PC-3 (cell line): ENCODE measurements around the gene TMEM178B. TPM values are rescaled to one million over a fixed set of nuclear protein-coding genes. Genes with fewer than 3 reads are reported as not detected.

Experiments used
- ATAC-seq: fragments of 200-7000 bp; cut with Tn5 transposase; 2 replicates; pipeline ENCODE4 v1.9.1; 2020; ENCODE audit warnings: mild to moderate bottlenecking, moderate library complexity
- BruUV-seq: library from RNA; stranded (reverse); fragments of 400-500 nt; replicated peaks from 2 replicates; lab custom pipeline; 2021; lab: Mats Ljungman, UMichigan
- CTCF ChIA-PET: fragments of 300-600 bp; sonication (Branson Sonifier 250); formaldehyde crosslinking; loops from one replicate; lab custom pipeline; 2022; ENCODE audit warnings: antibody characterized with exemption; lab: Charles Lee
- POLR2A ChIA-PET: fragments of 300-600 bp; sonication (Branson Sonifier 250); formaldehyde crosslinking; loops from one replicate; lab custom pipeline; 2022; ENCODE audit warnings: antibody characterized with exemption; ENCODE audit not compliant: unreplicated experiment; lab: Charles Lee
- DNase-seq: peaks from one replicate; pipeline ENCODE4 v3.0.0-alpha.2; 2015
- H2AFZ ChIP-seq: fragments of 300-600 bp; sonication (generic); 2 replicates; pipeline ENCODE4 v1.6.0; 2016; ENCODE audit warnings: antibody characterized with exemption, low read length
- H3F3A ChIP-seq: fragments of 300-600 bp; sonication (generic); one replicate; pipeline ENCODE4 v1.6.0; 2017; ENCODE audit warnings: antibody characterized with exemption, low read length, control low read depth, mild to moderate bottlenecking; ENCODE audit not compliant: unreplicated experiment
- H3K27ac ChIP-seq: fragments of 300-600 bp; sonication (generic); 2 replicates; pipeline ENCODE4 v1.5.1; 2016; ENCODE audit warnings: mild to moderate bottlenecking, low read length
- H3K27me3 ChIP-seq: fragments of 300-600 bp; sonication (generic); 2 replicates; pipeline ENCODE4 v1.6.1; 2016; ENCODE audit warnings: low read length, mixed read lengths
- H3K36me3 ChIP-seq: fragments of 300-600 bp; sonication (generic); 2 replicates; pipeline ENCODE4 v1.6.1; 2016; ENCODE audit warnings: low read depth, mixed run types, low read length, mixed read lengths
- H3K4me1 ChIP-seq: fragments of 300-600 bp; sonication (generic); 2 replicates; pipeline ENCODE4 v1.5.1; 2016; ENCODE audit warnings: low read length; ENCODE audit not compliant: insufficient read depth
- H3K4me2 ChIP-seq: fragments of 300-600 bp; sonication (generic); 2 replicates; pipeline ENCODE4 v1.6.0; 2016; ENCODE audit warnings: low read length
- H3K4me3 ChIP-seq: fragments of 300-600 bp; sonication (generic); 2 replicates; pipeline ENCODE4 v1.5.1; 2016; ENCODE audit warnings: mild to moderate bottlenecking, low read length, mixed read lengths
- H3K79me2 ChIP-seq: fragments of 300-600 bp; sonication (generic); 2 replicates; pipeline ENCODE4 v1.6.1; 2017; ENCODE audit warnings: low read length, mixed read lengths
- H3K9ac ChIP-seq: fragments of 300-600 bp; sonication (generic); 2 replicates; pipeline ENCODE4 v1.6.0; 2016; ENCODE audit warnings: mild to moderate bottlenecking, low read length
- H3K9me2 ChIP-seq: fragments of 300-600 bp; sonication (generic); replicated peaks from 2 replicates; pipeline ENCODE4 v1.6.1; 2016; ENCODE audit warnings: mixed run types, low read length, mixed read lengths
- H3K9me3 ChIP-seq: fragments of 300-600 bp; sonication (generic); 2 replicates; pipeline ENCODE4 v1.6.1; 2016; ENCODE audit warnings: low read length, mixed read lengths
- H4K20me1 ChIP-seq: fragments of 300-600 bp; sonication (generic); 2 replicates; pipeline ENCODE4 v1.6.1; 2016; ENCODE audit warnings: low read length, mixed read lengths
- EZH2 ChIP-seq: fragments of 300-600 bp; sonication (generic); IDR thresholded peaks from one replicate; pipeline ENCODE4 v1.6.1; 2017; ENCODE audit warnings: antibody characterized with exemption, mild to moderate bottlenecking, low read length; ENCODE audit not compliant: unreplicated experiment
- EZH2phosphoT487 ChIP-seq: fragments of 300-600 bp; sonication (generic); IDR thresholded peaks from 2 replicates; pipeline ENCODE4 v1.6.1; 2018; ENCODE audit warnings: mild to moderate bottlenecking, antibody characterized with exemption, low read length, borderline replicate concordance
- intact Hi-C: fragments of 100-400 bp; cut with micrococcal nuclease; formaldehyde crosslinking; loops from 2 replicates; pipeline ENCODE4 v1.9.0; 2023
- total RNA-seq: library from RNA; depleted of rRNA; stranded (reverse); fragments of >200 nt; gene quantifications from 2 replicates; pipeline ENCODE4 v1.2.3, GENCODE V29; 2014
- TF ChIP-seq, protein P1 (sequence below): fragments of 300-600 bp; sonication (generic); conservative IDR thresholded peaks from 2 replicates; pipeline ENCODE4 v1.5.1; 2017; ENCODE audit warnings: antibody characterized with exemption, low read depth, mild to moderate bottlenecking, low read length

TMEM178B gene
- total RNA-seq, 1 experiment from 2014 or later = 0.29 TPM

DNA sequence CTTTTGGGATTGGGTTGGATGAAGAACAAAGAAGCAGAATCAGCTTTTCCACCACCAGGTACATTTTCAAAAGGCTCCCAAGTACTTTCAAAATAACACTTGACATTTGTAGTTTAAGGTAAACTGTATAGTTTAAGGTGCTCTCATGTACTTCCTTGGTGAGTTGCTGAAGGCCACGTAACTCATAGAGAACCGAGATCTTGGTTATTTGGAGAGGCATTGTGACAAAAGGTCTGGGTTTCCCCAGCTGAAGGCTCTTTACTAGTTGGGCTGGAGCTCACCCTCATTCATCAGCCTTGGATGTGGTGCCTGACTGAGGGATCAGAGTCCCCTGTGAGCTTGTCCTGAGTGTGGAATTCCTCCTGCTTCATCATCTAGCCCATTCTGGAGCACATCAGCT lies 191.8 kb downstream of the TMEM178B start:
- BruUV-seq = no TSS peak
- H2AFZ ChIP-seq = no peak overlapping the region
- TF ChIP-seq EZH2phosphoT487 (no peak), EZH2 (no peak)
- TF ChIP-seq, protein P1, sequence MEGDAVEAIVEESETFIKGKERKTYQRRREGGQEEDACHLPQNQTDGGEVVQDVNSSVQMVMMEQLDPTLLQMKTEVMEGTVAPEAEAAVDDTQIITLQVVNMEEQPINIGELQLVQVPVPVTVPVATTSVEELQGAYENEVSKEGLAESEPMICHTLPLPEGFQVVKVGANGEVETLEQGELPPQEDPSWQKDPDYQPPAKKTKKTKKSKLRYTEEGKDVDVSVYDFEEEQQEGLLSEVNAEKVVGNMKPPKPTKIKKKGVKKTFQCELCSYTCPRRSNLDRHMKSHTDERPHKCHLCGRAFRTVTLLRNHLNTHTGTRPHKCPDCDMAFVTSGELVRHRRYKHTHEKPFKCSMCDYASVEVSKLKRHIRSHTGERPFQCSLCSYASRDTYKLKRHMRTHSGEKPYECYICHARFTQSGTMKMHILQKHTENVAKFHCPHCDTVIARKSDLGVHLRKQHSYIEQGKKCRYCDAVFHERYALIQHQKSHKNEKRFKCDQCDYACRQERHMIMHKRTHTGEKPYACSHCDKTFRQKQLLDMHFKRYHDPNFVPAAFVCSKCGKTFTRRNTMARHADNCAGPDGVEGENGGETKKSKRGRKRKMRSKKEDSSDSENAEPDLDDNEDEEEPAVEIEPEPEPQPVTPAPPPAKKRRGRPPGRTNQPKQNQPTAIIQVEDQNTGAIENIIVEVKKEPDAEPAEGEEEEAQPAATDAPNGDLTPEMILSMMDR = no peak
- no peaks in the 10 kb centered on the region for H4K20me1 ChIP-seq
- ChIA-PET POLR2A (no interaction called here), CTCF (no interaction called here)
- no peak overlapping the region for H3K4me3 ChIP-seq
- H3K9ac ChIP-seq = no peak overlapping the region
- no peaks in the 10 kb centered on the region for H3K9me2 ChIP-seq
- no peaks in the 10 kb centered on the region for H3F3A ChIP-seq
- no peak overlapping the region for H3K4me2 ChIP-seq
- H3K4me1 ChIP-seq = no peaks in the 10 kb centered on the region
- no peaks in the 10 kb centered on the region for H3K36me3 ChIP-seq
- no peaks in the 10 kb centered on the region for H3K9me3 ChIP-seq
- no peaks in the 10 kb centered on the region for H3K79me2 ChIP-seq
- no peak for DNase-seq
- no peaks in the 10 kb centered on the region; the same call in 1 of the 2 replicates for H3K27me3 ChIP-seq
- no peak overlapping the region for H3K27ac ChIP-seq
- intact Hi-C loops = no loop called here
- no peak for ATAC-seq

DNA sequence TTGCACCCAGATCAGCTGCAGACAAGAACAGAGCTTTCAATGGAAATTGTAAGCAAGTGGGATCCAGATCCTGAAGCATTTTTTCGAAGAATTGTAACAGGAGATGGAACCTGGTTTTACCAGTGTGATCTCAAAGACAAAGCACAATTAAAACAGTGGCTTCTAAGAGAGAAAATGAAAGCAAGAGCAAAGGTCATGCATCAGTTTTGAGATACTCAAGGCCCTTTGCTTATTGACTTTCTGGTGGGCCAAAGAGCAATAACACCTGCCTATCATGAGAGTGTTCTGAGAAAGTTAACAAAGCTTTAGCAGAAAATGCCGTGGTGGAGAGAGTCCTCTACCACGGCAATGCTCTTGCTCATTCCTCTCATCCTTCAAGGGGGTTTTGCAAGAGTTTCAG lies 194.8 kb downstream of the TMEM178B start:
- no peaks in the 10 kb centered on the region for H3K79me2 ChIP-seq
- intact Hi-C loops = no loop called here
- no peaks in the 10 kb centered on the region for H3K36me3 ChIP-seq
- no peak overlapping the region for H3K4me2 ChIP-seq
- no peaks in the 10 kb centered on the region for H3K9me2 ChIP-seq
- CTCF ChIA-PET = no interaction called here
- H3K9ac ChIP-seq = no peak overlapping the region
- no peaks in the 10 kb centered on the region for H3K9me3 ChIP-seq
- DNase-seq (no peak), ATAC-seq (no peak)
- POLR2A ChIA-PET = no interaction called here
- H3K27ac ChIP-seq = no peak overlapping the region
- H4K20me1 ChIP-seq = no peaks in the 10 kb centered on the region
- H3K4me3 ChIP-seq = no peak overlapping the region
- no peaks in the 10 kb centered on the region for H3F3A ChIP-seq
- no peaks in the 10 kb centered on the region for H3K4me1 ChIP-seq
- H3K27me3 ChIP-seq = no peaks in the 10 kb centered on the region; the same call in 1 of the 2 replicates
- BruUV-seq = no TSS peak
- TF ChIP-seq, protein P1 = no peak
- TF ChIP-seq EZH2 (no peak), EZH2phosphoT487 (no peak)
- H2AFZ ChIP-seq = no peak overlapping the region

DNA sequence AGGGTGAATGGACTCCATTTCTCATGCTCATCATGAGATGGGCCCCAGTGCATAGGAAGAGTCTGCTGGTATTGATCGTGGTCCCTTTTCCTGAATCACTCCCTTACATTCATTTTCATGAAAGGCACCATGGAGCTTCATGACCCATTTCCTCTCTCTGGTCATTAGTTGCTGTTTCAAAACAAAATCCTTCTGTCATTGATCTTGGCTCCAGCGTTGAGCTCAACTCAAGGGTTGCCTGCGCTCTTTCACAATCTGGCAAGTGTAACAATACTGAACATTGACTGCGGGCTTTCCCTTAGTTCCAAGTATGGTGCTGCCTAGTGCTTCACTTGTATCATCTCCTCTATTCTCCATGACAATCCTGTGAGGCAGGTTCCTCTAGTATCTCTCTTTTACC lies 197.6 kb downstream of the TMEM178B start:
- intact Hi-C loops = no loop called here
- Histone ChIP-seq H3K4me2 (no peak overlapping the region), H4K20me1 (no peaks in the 10 kb centered on the region), H2AFZ (no peak overlapping the region), H3K27me3 (no peaks in the 10 kb centered on the region; the same call in 1 of the 2 replicates), H3K9me3 (no peaks in the 10 kb centered on the region), H3K9me2 (no peaks in the 10 kb centered on the region), H3K4me1 (no peaks in the 10 kb centered on the region), H3K27ac (no peak overlapping the region), H3K9ac (no peak overlapping the region), H3K4me3 (no peak overlapping the region), H3K79me2 (no peaks in the 10 kb centered on the region), H3K36me3 (no peaks in the 10 kb centered on the region), H3F3A (no peaks in the 10 kb centered on the region)
- POLR2A ChIA-PET = no interaction called here
- ATAC-seq (no peak), DNase-seq (no peak)
- CTCF ChIA-PET = no interaction called here
- BruUV-seq = no TSS peak
- no peak for TF ChIP-seq EZH2
- TF ChIP-seq, protein P1 = no peak
- no peak for TF ChIP-seq EZH2phosphoT487
